Measurements from ENCODE around the gene KCNJ2. TPM values are rescaled to one million over a fixed set of nuclear protein-coding genes. Genes with fewer than 3 reads are reported as not detected.

The KCNJ2 gene
- total and polyA plus RNA-seq, 5 donors from 2014 or later = 0.22 TPM; not detected in 4

DNA sequence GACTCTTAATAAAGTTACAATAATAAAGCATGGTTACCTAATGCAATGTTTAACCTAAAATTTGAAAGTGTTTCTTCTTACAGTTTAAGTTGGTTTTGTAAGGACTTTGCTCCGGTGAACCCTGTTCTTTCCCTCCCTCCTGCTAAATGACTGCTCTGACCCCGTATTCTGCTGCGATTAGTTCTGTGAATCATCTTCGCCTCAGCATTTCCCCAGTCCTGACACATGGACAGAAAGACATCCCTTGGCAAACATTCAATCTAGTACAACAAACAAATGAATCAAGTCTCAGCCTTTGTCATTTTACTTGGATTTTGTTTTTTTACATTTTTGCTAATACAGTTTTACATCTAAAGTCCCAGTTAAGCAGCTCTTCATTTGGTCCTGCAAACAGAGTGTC, 15.4 kb downstream of the KCNJ2 start:
- H3K4me3 ChIP-seq (ENCODE audit: low read depth, low read length) = no peak overlapping the region
- no peaks in the 10 kb centered on the region for H3K36me3 ChIP-seq (ENCODE audit: control insufficient read depth, insufficient read depth, low read length)
- Mint-ChIP-seq H3K9me3 (peaks cover 0 to 4% (median 1%) of the 10 kb centered on the region in 7 donors), H3K4me1 (no peaks in the 10 kb centered on the region), H3K27ac (no peak overlapping the region), H3K27me3 (no peaks in the 10 kb centered on the region), H3K36me3 (no peaks in the 10 kb centered on the region), H3K4me3 (no peak overlapping the region)
- no peaks in the 10 kb centered on the region for H3K4me1 ChIP-seq (ENCODE audit: control insufficient read depth, insufficient read depth, low read length, poor library complexity, severe bottlenecking)
- no peak overlapping the region for H3K27ac ChIP-seq (ENCODE audit: insufficient read depth, low read length, poor library complexity, severe bottlenecking)
- DNase-seq = no peak
- no peaks in the 10 kb centered on the region for H3K27me3 ChIP-seq (ENCODE audit: control insufficient read depth, insufficient read depth, low read length)
- no peak for ATAC-seq (ENCODE audit: low read depth in 2 of 2)
- H3K9me3 ChIP-seq (ENCODE audit: control insufficient read depth in 2 of 2, low read length in 2 of 2) = no peaks in the 10 kb centered on the region

DNA sequence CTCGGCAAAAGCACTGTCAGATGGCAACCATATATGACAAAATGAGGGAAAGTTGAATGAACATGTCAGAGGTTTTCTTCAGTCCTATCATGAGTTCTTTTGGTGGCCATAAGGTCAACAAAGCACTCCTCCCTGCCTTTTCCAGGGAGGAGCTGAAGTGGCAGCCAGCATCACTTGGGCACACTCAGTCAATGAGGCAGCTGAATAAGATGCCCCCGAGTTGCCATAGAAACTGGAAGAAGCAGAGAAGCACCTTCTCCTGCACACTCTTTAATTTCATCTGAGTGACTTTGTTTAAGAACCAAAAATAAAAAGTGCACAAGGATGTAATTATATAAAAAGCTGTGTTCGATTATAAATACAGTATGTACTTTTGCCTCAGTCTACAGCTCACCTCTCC, 16.0 kb downstream of the KCNJ2 start:
- no peak overlapping the region for H3K4me3 ChIP-seq (ENCODE audit: low read depth, low read length)
- DNase-seq (no peak), ATAC-seq (ENCODE audit: low read depth in 2 of 2) (no peak)
- H3K27me3 ChIP-seq (ENCODE audit: control insufficient read depth, insufficient read depth, low read length) = no peaks in the 10 kb centered on the region
- H3K27ac ChIP-seq (ENCODE audit: insufficient read depth, low read length, poor library complexity, severe bottlenecking) = no peak overlapping the region
- Mint-ChIP-seq H3K9me3 (peaks cover 0 to 4% (median 1%) of the 10 kb centered on the region in 7 donors), H3K27me3 (no peaks in the 10 kb centered on the region), H3K27ac (no peak overlapping the region), H3K4me1 (no peaks in the 10 kb centered on the region), H3K36me3 (no peaks in the 10 kb centered on the region), H3K4me3 (no peak overlapping the region)
- no peaks in the 10 kb centered on the region for H3K36me3 ChIP-seq (ENCODE audit: control insufficient read depth, insufficient read depth, low read length)
- no peaks in the 10 kb centered on the region for H3K4me1 ChIP-seq (ENCODE audit: control insufficient read depth, insufficient read depth, low read length, poor library complexity, severe bottlenecking)
- H3K9me3 ChIP-seq (ENCODE audit: control insufficient read depth in 2 of 2, low read length in 2 of 2) = no peaks in the 10 kb centered on the region

DNA sequence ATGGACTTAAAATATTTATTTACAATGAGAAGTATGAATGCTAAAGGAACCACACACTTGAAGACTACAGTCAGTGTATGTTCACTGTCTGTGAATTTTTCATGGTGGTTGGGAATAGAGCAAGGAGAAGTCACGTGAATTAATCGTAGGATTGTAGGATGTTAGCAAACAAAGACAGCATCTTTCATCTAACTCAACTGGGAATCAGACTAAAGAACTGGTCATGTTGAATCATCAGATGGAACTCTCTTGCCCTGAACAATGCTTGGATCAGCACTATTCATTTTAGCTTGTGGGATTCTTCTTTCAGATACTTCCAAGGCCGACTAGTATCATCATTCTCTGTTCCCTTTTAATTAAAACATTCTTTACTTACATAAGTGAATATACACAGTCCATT, 18.1 kb downstream of the KCNJ2 start:
- Mint-ChIP-seq H3K9me3 (peaks cover 0 to 4% (median 1%) of the 10 kb centered on the region in 7 donors), H3K27me3 (no peaks in the 10 kb centered on the region), H3K4me1 (no peaks in the 10 kb centered on the region), H3K36me3 (no peaks in the 10 kb centered on the region), H3K27ac (no peak overlapping the region), H3K4me3 (no peak overlapping the region)
- Histone ChIP-seq H3K36me3 (ENCODE audit: control insufficient read depth, insufficient read depth, low read length) (no peaks in the 10 kb centered on the region), H3K27ac (ENCODE audit: insufficient read depth, low read length, poor library complexity, severe bottlenecking) (no peak overlapping the region), H3K27me3 (ENCODE audit: control insufficient read depth, insufficient read depth, low read length) (no peaks in the 10 kb centered on the region), H3K4me3 (ENCODE audit: low read depth, low read length) (no peak overlapping the region), H3K4me1 (ENCODE audit: control insufficient read depth, insufficient read depth, low read length, poor library complexity, severe bottlenecking) (no peaks in the 10 kb centered on the region), H3K9me3 (ENCODE audit: control insufficient read depth in 2 of 2, low read length in 2 of 2) (no peaks in the 10 kb centered on the region)
- DNase-seq (no peak), ATAC-seq (ENCODE audit: low read depth in 2 of 2) (no peak)

DNA sequence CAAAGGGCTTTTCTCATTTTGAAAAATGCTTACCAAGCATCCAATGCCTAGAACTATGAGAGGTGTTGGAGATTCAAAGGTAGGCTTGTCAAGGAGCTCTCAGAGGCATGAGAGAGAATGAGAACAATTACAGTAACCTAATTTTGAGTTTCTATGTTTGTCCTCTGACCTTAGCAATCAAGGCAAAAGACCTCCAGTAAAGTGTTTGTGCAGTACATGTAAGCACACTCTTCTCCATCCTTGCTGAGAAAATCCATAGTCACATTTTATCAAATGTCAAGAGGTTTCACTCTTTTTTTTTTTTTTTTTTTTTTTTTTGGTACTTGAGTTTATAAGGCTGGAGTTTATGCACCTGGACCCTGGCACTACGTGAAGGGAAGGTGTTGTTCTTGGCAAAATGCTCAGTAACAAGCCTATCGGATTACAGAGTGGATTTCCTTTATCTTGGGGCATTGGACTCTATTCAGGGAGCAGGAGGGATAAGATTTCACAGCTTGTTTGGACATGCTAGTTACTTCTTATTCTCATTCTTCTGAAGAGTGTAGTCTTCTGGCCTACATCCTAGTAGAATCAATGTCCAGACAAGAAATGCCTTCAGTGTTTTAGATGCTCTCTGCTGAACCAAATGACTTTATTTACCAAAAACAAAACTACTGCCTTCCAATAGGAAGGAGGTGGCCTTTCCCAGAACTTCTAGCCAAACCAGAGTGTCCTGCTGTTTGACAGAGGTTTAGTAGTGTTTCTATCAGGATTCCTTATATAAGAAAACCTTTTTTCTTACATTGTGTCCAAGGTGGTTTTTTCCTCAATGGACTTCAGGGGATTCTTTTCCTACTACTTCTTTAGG, 21.9 kb downstream of the KCNJ2 start:
- H3K36me3 ChIP-seq (ENCODE audit: control insufficient read depth, insufficient read depth, low read length) = no peaks in the 10 kb centered on the region
- ATAC-seq (ENCODE audit: low read depth in 2 of 2) = no peak
- H3K9me3 ChIP-seq (ENCODE audit: control insufficient read depth in 2 of 2, low read length in 2 of 2) = peaks cover 0 to 2% of the 10 kb centered on the region in 2 experiments
- peaks cover 0 to 7% (median 1%) of the 10 kb centered on the region in 7 donors for H3K9me3 Mint-ChIP-seq
- no peaks in the 10 kb centered on the region for H3K4me1 Mint-ChIP-seq
- no peaks in the 10 kb centered on the region for H3K4me1 ChIP-seq (ENCODE audit: control insufficient read depth, insufficient read depth, low read length, poor library complexity, severe bottlenecking)
- H3K4me3 Mint-ChIP-seq = no peak overlapping the region
- no peaks in the 10 kb centered on the region for H3K36me3 Mint-ChIP-seq
- no peak overlapping the region for H3K27ac Mint-ChIP-seq
- no peak overlapping the region for H3K27ac ChIP-seq (ENCODE audit: insufficient read depth, low read length, poor library complexity, severe bottlenecking)
- no peak for DNase-seq
- no peaks in the 10 kb centered on the region for H3K27me3 Mint-ChIP-seq
- H3K4me3 ChIP-seq (ENCODE audit: low read depth, low read length) = no peak overlapping the region
- no peaks in the 10 kb centered on the region for H3K27me3 ChIP-seq (ENCODE audit: control insufficient read depth, insufficient read depth, low read length)

- Mint-ChIP-seq H3K27ac (no peak overlapping the region), H3K36me3 (no peaks in the 10 kb centered on the region), H3K27me3 (no peaks in the 10 kb centered on the region), H3K4me3 (no peak overlapping the region), H3K4me1 (no peaks in the 10 kb centered on the region), H3K9me3 (peaks cover 0 to 8% (median 3%) of the 10 kb centered on the region in 7 donors)
- H3K36me3 ChIP-seq (ENCODE audit: control insufficient read depth, insufficient read depth, low read length) = no peaks in the 10 kb centered on the region
- peaks cover 0 to 2% of the 10 kb centered on the region in 2 experiments for H3K9me3 ChIP-seq (ENCODE audit: control insufficient read depth in 2 of 2, low read length in 2 of 2)
- H3K4me3 ChIP-seq (ENCODE audit: low read depth, low read length) = no peak overlapping the region
- H3K4me1 ChIP-seq (ENCODE audit: control insufficient read depth, insufficient read depth, low read length, poor library complexity, severe bottlenecking) = no peaks in the 10 kb centered on the region
- H3K27me3 ChIP-seq (ENCODE audit: control insufficient read depth, insufficient read depth, low read length) = no peaks in the 10 kb centered on the region
- no peak for DNase-seq
- ATAC-seq (ENCODE audit: low read depth in 2 of 2) = no peak
- H3K27ac ChIP-seq (ENCODE audit: insufficient read depth, low read length, poor library complexity, severe bottlenecking) = no peak overlapping the region
These were observed 25.8 kb downstream of the KCNJ2 start for GRCh38 chr17:70195091-70195490.

- Histone ChIP-seq H3K36me3 (ENCODE audit: control insufficient read depth, insufficient read depth, low read length) (no peaks in the 10 kb centered on the region), H3K27ac (ENCODE audit: insufficient read depth, low read length, poor library complexity, severe bottlenecking) (no peak overlapping the region), H3K9me3 (ENCODE audit: control insufficient read depth in 2 of 2, low read length in 2 of 2) (no peaks in the 10 kb centered on the region), H3K4me1 (ENCODE audit: control insufficient read depth, insufficient read depth, low read length, poor library complexity, severe bottlenecking) (no peaks in the 10 kb centered on the region), H3K27me3 (ENCODE audit: control insufficient read depth, insufficient read depth, low read length) (no peaks in the 10 kb centered on the region), H3K4me3 (ENCODE audit: low read depth, low read length) (no peak overlapping the region)
- no peak overlapping the region for H3K4me3 Mint-ChIP-seq
- no peak overlapping the region for H3K27ac Mint-ChIP-seq
- no peaks in the 10 kb centered on the region for H3K4me1 Mint-ChIP-seq
- ATAC-seq (ENCODE audit: low read depth in 2 of 2) (no peak), DNase-seq (no peak)
- no peaks in the 10 kb centered on the region for H3K36me3 Mint-ChIP-seq
- no peaks in the 10 kb centered on the region for H3K27me3 Mint-ChIP-seq
- H3K9me3 Mint-ChIP-seq = peaks cover 0 to 8% (median 0%) of the 10 kb centered on the region in 7 donors
These were observed 32.6 kb downstream of the KCNJ2 start for GRCh38 chr17:70201872-70202419.

- H3K9me3 Mint-ChIP-seq = peaks cover 0 to 3% (median 1%) of the 10 kb centered on the region in 7 donors
- H3K27me3 Mint-ChIP-seq = no peaks in the 10 kb centered on the region
- H3K4me1 ChIP-seq (ENCODE audit: control insufficient read depth, insufficient read depth, low read length, poor library complexity, severe bottlenecking) = no peaks in the 10 kb centered on the region
- no peaks in the 10 kb centered on the region for H3K36me3 ChIP-seq (ENCODE audit: control insufficient read depth, insufficient read depth, low read length)
- H3K4me1 Mint-ChIP-seq = no peaks in the 10 kb centered on the region
- H3K4me3 ChIP-seq (ENCODE audit: low read depth, low read length) = no peak overlapping the region
- no peaks in the 10 kb centered on the region for H3K27me3 ChIP-seq (ENCODE audit: control insufficient read depth, insufficient read depth, low read length)
- H3K4me3 Mint-ChIP-seq = no peak overlapping the region
- H3K36me3 Mint-ChIP-seq = no peaks in the 10 kb centered on the region
- DNase-seq (no peak), ATAC-seq (ENCODE audit: low read depth in 2 of 2) (no peak)
- H3K27ac Mint-ChIP-seq = no peak overlapping the region
- H3K9me3 ChIP-seq (ENCODE audit: control insufficient read depth in 2 of 2, low read length in 2 of 2) = no peaks in the 10 kb centered on the region
- no peak overlapping the region for H3K27ac ChIP-seq (ENCODE audit: insufficient read depth, low read length, poor library complexity, severe bottlenecking)
These were observed 33.5 kb downstream of the KCNJ2 start for GRCh38 chr17:70202840-70203239.

GRCh38 chr17:70204431-70204830, 35.1 kb downstream of the KCNJ2 start:
- Histone ChIP-seq H3K4me1 (ENCODE audit: control insufficient read depth, insufficient read depth, low read length, poor library complexity, severe bottlenecking) (no peaks in the 10 kb centered on the region), H3K27ac (ENCODE audit: insufficient read depth, low read length, poor library complexity, severe bottlenecking) (no peak overlapping the region), H3K27me3 (ENCODE audit: control insufficient read depth, insufficient read depth, low read length) (no peaks in the 10 kb centered on the region), H3K4me3 (ENCODE audit: low read depth, low read length) (no peak overlapping the region), H3K9me3 (ENCODE audit: control insufficient read depth in 2 of 2, low read length in 2 of 2) (no peaks in the 10 kb centered on the region), H3K36me3 (ENCODE audit: control insufficient read depth, insufficient read depth, low read length) (no peaks in the 10 kb centered on the region)
- no peak for DNase-seq
- ATAC-seq (ENCODE audit: low read depth in 2 of 2) = no peak
- Mint-ChIP-seq H3K4me1 (no peaks in the 10 kb centered on the region), H3K9me3 (peaks cover 0 to 6% (median 2%) of the 10 kb centered on the region in 7 donors), H3K27me3 (no peaks in the 10 kb centered on the region), H3K36me3 (no peaks in the 10 kb centered on the region), H3K4me3 (no peak overlapping the region), H3K27ac (no peak overlapping the region)

Measured in CD4-positive, CD25-positive, alpha-beta regulatory T cell (primary cell).